GM12878 (cell line): Measurements from ENCODE around the gene CDC6. TPM values are rescaled to one million over a fixed set of nuclear protein-coding genes. Genes with fewer than 3 reads are reported as not detected.

Experiments used
- CHD2 ChIP-seq: IDR thresholded peaks from 2 replicates; pipeline ENCODE4 v1.6.1; 2011; ENCODE audit warnings: low read depth, low read length, improper control_type of control experiment, borderline replicate concordance
- IKZF2 ChIP-seq, 2 experiments: fragments of 450-650 bp; IDR thresholded peaks; 2 replicates each; pipeline ENCODE4 v1.6.1; 2017; ENCODE audit warnings: mild to moderate bottlenecking in 2 of 2, moderate library complexity in 2 of 2
- JUND ChIP-seq: IDR thresholded peaks from 2 replicates; pipeline ENCODE4 v1.6.1; 2012; ENCODE audit warnings: low read depth, mild to moderate bottlenecking, low read length, improper control_type of control experiment, moderate library complexity
- LARP7 ChIP-seq: fragments of 450-650 bp; IDR thresholded peaks from 2 replicates; pipeline ENCODE4 v1.6.1; 2017; ENCODE audit warnings: mild to moderate bottlenecking
- MEF2B ChIP-seq: fragments of 450-650 bp; IDR thresholded peaks from 2 replicates; pipeline ENCODE4 v1.6.1; 2018; ENCODE audit warnings: mild to moderate bottlenecking, moderate library complexity; ENCODE audit not compliant: partially characterized antibody, poor library complexity, severe bottlenecking
- MXI1 ChIP-seq: fragments of 150-350 bp; IDR thresholded peaks from 2 replicates; pipeline ENCODE4 v1.6.1; 2011; ENCODE audit warnings: low read depth, mild to moderate bottlenecking, inconsistent platforms, low read length, improper control_type of control experiment
- NBN ChIP-seq: fragments of 450-650 bp; IDR thresholded peaks from 2 replicates; pipeline ENCODE4 v1.6.1; 2016
- NRF1 ChIP-seq: conservative IDR thresholded peaks from 2 replicates; pipeline ENCODE4 v1.6.1; 2011; ENCODE audit warnings: mild to moderate bottlenecking, low read depth, low read length, improper control_type of control experiment
- PAX5 ChIP-seq: IDR thresholded peaks from 2 replicates; pipeline ENCODE4 v1.6.1; 2011; ENCODE audit warnings: low read depth, low read length, borderline replicate concordance
- RCOR1 ChIP-seq: conservative IDR thresholded peaks from 2 replicates; pipeline ENCODE4 v1.6.1; 2012; ENCODE audit warnings: low read depth, low read length, improper control_type of control experiment
- SMC3 ChIP-seq: IDR thresholded peaks from 2 replicates; pipeline ENCODE4 v1.6.1; 2011; ENCODE audit warnings: low read length, improper control_type of control experiment, borderline replicate concordance
- STAT1 ChIP-seq: fragments of 450-650 bp; conservative IDR thresholded peaks from 2 replicates; pipeline ENCODE4 v1.6.1; 2014; ENCODE audit warnings: antibody characterized with exemption, mild to moderate bottlenecking
- SUPT20H ChIP-seq: IDR thresholded peaks from 2 replicates; pipeline ENCODE4 v1.6.1; 2011; ENCODE audit warnings: low read depth, mild to moderate bottlenecking, low read length, moderate library complexity, borderline replicate concordance; ENCODE audit not compliant: control insufficient read depth
- ZSCAN29 ChIP-seq: fragments of 450-650 bp; IDR thresholded peaks from 2 replicates; pipeline ENCODE4 v1.6.1; 2017; ENCODE audit warnings: mild to moderate bottlenecking, moderate library complexity
- polyA plus RNA-seq, 11 experiments: library from polyadenylated mRNA; depleted of rRNA in 4 of 11; unstranded in 6 of 11; stranded (reverse) in 5 of 11; fragments of >200 nt; fragmentation: Nextera tagmentation in 4 of 11; fragmentation: Illumina TruSeq in 1 of 11; extraction: Ambion mirVana in 4 of 11; extraction: Trizol in 1 of 11; gene quantifications; 1 replicate in 1 of 11; 2 replicates in 10 of 11; pipeline versions ENCODE4 v1.2.1 to v1.2.3, GENCODE V29; 2011 to 2016; ENCODE audit warnings: inconsistent platforms in 2 of 11, missing spikeins in 2 of 11, low read depth in 1 of 11
- total RNA-seq, 4 experiments: library from RNA; depleted of rRNA in 3 of 4; stranded (reverse); fragments of >200 nt in 3 of 4; fragmentation: Illumina TruSeq in 1 of 4; extraction: Trizol in 1 of 4; gene quantifications; 2 replicates each; pipeline versions ENCODE4 v1.2.1 to v1.2.3, GENCODE V29; 2013 to 2021
- TF ChIP-seq, protein P1 (sequence below): IDR thresholded peaks from 2 replicates; pipeline ENCODE4 v1.6.1; 2012; ENCODE audit warnings: improper control_type of control experiment, low read depth, low read length; ENCODE audit not compliant: insufficient replicate concordance
- TF ChIP-seq, protein P2 (sequence below): fragments of 450-650 bp; conservative IDR thresholded peaks from 2 replicates; pipeline ENCODE4 v1.6.1; 2017; ENCODE audit warnings: mild to moderate bottlenecking, moderate library complexity
- TF ChIP-seq, protein P3 (sequence below): IDR thresholded peaks from 2 replicates; pipeline ENCODE4 v1.6.1; 2011; ENCODE audit warnings: borderline replicate concordance, low read depth, mild to moderate bottlenecking, moderate library complexity, low read length; ENCODE audit not compliant: insufficient read depth, poor library complexity, severe bottlenecking
- TF ChIP-seq, protein P4 (sequence below): IDR thresholded peaks from 2 replicates; pipeline ENCODE4 v1.6.1; 2012; ENCODE audit warnings: low read depth, low read length, improper control_type of control experiment

The CDC6 gene
- total and polyA plus RNA-seq, 10 of the 15 experiments (the other 5 are each of a cell fraction or from before 2014, with no cell fraction given) = 13.3 to 60.9 (median 47.6) TPM

DNA sequence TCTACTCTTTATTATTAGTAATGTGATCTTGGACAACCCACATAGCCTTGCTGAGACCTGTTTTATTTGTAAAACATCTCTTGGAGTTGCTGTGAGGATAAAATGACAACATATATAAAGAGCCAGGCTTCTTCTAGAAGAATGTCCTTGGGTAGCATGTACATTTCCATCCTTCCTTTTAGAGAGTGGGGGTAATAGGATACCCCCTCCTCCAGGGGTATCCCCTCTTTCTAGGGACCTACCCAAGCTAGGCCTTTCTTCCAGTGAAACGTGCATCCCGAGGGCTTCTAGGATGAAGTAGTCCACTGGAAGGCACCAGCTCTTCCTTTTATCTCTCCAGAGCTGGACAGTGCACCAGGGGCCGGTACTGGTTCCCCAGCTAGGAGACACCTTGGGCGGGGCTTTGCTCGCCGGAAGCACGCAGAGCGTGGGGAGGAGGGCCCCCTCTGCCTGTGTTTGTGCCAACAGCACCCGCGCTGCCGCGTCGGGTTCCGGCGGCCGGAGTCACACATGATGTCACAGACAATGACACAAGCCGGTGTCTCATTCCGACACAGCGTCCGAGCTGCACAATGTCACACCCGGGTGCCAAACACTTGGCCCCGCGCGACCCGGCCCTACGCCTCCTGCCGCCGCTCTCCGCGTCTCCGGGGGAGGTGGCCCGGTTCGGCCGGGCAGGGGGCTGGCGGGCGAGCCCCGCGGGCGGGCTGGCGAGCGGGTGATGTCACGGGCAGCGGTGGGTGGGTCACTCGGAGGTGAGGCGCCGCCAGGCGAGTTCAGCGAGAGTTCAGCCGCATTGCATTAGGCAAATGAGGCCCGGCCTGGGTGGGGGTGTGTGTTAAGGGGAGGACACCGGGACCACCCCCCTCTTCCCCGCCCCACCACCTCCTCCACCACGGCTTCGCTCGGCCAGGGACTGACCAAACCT is 53.5 kb downstream of the CDC6 start (continued):
- TF ChIP-seq, protein P1, sequence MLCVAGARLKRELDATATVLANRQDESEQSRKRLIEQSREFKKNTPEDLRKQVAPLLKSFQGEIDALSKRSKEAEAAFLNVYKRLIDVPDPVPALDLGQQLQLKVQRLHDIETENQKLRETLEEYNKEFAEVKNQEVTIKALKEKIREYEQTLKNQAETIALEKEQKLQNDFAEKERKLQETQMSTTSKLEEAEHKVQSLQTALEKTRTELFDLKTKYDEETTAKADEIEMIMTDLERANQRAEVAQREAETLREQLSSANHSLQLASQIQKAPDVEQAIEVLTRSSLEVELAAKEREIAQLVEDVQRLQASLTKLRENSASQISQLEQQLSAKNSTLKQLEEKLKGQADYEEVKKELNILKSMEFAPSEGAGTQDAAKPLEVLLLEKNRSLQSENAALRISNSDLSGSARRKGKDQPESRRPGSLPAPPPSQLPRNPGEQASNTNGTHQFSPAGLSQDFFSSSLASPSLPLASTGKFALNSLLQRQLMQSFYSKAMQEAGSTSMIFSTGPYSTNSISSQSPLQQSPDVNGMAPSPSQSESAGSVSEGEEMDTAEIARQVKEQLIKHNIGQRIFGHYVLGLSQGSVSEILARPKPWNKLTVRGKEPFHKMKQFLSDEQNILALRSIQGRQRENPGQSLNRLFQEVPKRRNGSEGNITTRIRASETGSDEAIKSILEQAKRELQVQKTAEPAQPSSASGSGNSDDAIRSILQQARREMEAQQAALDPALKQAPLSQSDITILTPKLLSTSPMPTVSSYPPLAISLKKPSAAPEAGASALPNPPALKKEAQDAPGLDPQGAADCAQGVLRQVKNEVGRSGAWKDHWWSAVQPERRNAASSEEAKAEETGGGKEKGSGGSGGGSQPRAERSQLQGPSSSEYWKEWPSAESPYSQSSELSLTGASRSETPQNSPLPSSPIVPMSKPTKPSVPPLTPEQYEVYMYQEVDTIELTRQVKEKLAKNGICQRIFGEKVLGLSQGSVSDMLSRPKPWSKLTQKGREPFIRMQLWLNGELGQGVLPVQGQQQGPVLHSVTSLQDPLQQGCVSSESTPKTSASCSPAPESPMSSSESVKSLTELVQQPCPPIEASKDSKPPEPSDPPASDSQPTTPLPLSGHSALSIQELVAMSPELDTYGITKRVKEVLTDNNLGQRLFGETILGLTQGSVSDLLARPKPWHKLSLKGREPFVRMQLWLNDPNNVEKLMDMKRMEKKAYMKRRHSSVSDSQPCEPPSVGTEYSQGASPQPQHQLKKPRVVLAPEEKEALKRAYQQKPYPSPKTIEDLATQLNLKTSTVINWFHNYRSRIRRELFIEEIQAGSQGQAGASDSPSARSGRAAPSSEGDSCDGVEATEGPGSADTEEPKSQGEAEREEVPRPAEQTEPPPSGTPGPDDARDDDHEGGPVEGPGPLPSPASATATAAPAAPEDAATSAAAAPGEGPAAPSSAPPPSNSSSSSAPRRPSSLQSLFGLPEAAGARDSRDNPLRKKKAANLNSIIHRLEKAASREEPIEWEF = no peak
- TF ChIP-seq JUND = no peak
- no peak for TF ChIP-seq MEF2B
- 0 out of 2 replicates have a peak, but pooled peaks have one; percentile 16 for TF ChIP-seq PAX5
- TF ChIP-seq NRF1 = no peak
- no peak for TF ChIP-seq RCOR1
- TF ChIP-seq IKZF2 (IDR thresholded peaks at IDR 0.05) = no peak
- 0 out of 2 replicates have a peak, but pooled peaks have one; percentile 55 for TF ChIP-seq MXI1
- TF ChIP-seq ZSCAN29 = no peak
- TF ChIP-seq, protein P2, sequence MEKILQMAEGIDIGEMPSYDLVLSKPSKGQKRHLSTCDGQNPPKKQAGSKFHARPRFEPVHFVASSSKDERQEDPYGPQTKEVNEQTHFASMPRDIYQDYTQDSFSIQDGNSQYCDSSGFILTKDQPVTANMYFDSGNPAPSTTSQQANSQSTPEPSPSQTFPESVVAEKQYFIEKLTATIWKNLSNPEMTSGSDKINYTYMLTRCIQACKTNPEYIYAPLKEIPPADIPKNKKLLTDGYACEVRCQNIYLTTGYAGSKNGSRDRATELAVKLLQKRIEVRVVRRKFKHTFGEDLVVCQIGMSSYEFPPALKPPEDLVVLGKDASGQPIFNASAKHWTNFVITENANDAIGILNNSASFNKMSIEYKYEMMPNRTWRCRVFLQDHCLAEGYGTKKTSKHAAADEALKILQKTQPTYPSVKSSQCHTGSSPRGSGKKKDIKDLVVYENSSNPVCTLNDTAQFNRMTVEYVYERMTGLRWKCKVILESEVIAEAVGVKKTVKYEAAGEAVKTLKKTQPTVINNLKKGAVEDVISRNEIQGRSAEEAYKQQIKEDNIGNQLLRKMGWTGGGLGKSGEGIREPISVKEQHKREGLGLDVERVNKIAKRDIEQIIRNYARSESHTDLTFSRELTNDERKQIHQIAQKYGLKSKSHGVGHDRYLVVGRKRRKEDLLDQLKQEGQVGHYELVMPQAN = peak; percentile 58; the same call in 1 of the 2 replicates
- TF ChIP-seq CHD2 = no peak
- TF ChIP-seq SUPT20H = no peak
- no peak for TF ChIP-seq STAT1
- peak; percentile 20; the same call in 1 of the 2 replicates for TF ChIP-seq SMC3
- TF ChIP-seq, protein P3, sequence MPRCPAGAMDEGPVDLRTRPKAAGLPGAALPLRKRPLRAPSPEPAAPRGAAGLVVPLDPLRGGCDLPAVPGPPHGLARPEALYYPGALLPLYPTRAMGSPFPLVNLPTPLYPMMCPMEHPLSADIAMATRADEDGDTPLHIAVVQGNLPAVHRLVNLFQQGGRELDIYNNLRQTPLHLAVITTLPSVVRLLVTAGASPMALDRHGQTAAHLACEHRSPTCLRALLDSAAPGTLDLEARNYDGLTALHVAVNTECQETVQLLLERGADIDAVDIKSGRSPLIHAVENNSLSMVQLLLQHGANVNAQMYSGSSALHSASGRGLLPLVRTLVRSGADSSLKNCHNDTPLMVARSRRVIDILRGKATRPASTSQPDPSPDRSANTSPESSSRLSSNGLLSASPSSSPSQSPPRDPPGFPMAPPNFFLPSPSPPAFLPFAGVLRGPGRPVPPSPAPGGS = peak; percentile 48
- peak; percentile 58 for TF ChIP-seq LARP7
- peak; percentile 15; the same call in 1 of the 2 replicates for TF ChIP-seq NBN
- TF ChIP-seq, protein P4, sequence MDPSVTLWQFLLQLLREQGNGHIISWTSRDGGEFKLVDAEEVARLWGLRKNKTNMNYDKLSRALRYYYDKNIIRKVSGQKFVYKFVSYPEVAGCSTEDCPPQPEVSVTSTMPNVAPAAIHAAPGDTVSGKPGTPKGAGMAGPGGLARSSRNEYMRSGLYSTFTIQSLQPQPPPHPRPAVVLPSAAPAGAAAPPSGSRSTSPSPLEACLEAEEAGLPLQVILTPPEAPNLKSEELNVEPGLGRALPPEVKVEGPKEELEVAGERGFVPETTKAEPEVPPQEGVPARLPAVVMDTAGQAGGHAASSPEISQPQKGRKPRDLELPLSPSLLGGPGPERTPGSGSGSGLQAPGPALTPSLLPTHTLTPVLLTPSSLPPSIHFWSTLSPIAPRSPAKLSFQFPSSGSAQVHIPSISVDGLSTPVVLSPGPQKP = peak; percentile 23; the same call in 1 of the 2 replicates
